Stimulated activated CD4-positive, alpha-beta T cell treated with anti-CD3 and anti-CD28 coated beads, Interleukin-4, amount 100 ng/mL, for 48 hours (primary cell): ENCODE measurements around the gene ADH6.
"Not testable (repeated sequence)": the region's sequence is repeated elsewhere in the genome, so short reads cannot be mapped to it uniquely, and the experiment has no call there.

Experiments
- DNase-seq, 2 donors: peaks; one replicate each; pipeline ENCODE4 v3.0.0-alpha.2; 2020; ENCODE audit warnings: low read depth in 2 of 2

Gene ADH6

DNA sequence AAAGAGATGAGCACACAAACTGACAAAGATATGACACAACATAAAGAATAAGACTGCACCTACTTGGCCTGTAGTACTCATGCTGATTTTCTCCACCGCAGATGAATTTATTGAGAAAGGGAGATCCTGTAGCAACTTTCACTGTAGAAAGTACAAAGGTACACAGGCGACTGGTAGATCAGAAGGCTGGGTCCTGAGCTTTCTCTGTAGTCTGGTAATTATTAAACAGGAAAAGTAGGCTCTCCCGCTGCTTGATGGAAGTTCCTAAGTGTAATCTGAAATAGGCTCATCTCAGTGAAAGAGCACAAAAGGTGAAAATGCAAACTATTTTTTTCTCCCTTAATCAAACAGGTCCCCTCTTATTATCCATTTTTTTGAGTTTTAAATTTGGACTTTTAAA lies at the start of gene ADH6:
Gene ADH6, minus strand, starts transcription at position 175 of the 400 bp plus-strand sequence. Its CDS starts 94 bp downstream, at position 81.
- no peak for DNase-seq

DNA sequence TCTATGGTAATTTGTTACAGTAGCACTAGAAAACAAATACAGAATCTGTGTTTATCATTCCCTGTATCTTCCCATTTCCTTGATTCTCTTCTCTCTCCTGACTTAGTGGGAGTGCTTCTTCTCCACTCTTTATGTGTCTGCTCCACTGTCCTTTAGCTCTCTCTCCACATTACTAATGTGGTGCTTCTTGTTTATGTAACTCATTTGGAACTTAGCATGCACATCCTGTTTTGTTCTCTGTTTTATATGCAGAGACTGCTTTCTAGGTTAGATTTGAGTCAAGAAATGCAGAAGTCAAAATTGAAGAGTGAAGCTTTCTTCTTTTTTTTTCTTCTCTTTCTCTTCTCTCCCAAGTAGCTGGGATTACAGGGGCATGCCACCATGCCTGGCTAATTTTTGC lies 45.9 kb upstream of the ADH6 start:
- no peak for DNase-seq

DNA sequence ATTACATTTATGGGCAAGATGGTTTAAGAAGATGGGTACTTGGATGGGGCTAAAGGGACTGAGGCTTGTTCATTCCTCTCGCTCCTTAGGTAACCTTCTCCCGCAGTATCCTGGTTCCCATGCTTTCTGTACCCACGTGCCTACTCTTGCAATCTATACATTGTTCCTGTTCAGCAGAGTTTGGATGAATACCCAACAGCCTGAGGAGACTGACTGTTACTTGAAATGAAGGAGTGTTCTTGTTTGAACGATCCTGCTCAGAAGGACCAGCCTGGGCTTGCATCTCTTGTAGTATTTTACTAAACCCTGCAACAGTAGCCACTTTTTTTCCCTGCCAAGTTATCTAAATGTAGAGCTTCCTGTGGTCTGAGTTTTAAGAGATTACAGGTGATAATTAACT lies 33.7 kb upstream of the ADH6 start:
- DNase-seq: no peak

DNA sequence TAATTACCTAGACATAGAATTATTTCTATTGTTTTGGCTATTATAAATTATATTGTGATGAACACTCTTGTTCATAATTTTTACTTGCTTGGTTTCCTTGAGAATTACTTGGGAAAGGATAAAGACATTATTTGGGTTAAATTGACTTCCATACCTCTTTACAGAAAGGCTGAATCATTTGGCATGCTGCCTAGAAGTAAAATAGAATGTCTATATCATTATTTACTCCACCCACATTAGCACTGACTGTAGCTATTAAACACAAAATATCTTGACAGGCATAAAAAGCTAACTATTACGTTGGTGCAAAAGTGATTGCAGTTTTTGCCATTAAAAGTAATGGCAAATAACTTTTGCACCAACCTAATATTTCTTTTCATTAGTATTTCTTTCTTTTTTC lies 29.7 kb upstream of the ADH6 start:
- DNase-seq: no peak

DNA sequence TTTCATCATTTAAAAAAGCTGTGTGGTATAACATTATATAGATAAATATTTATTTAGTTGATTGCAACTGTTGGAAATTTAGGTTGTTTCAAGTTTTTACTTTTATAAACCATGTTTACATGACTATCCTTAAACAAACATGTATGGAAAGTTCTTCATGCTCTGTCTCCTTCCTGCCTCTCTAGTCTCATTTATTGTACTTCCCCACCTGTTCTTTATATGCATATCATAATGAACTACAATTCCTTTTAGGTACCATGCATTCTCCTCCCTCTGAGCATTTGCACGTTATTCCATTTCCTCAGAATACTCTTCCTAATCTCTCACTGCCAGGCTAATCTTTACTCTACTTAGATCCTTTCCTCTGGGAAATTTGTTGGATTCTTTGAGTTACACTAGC lies 16.9 kb upstream of the ADH6 start:
- DNase-seq: no peak

DNA sequence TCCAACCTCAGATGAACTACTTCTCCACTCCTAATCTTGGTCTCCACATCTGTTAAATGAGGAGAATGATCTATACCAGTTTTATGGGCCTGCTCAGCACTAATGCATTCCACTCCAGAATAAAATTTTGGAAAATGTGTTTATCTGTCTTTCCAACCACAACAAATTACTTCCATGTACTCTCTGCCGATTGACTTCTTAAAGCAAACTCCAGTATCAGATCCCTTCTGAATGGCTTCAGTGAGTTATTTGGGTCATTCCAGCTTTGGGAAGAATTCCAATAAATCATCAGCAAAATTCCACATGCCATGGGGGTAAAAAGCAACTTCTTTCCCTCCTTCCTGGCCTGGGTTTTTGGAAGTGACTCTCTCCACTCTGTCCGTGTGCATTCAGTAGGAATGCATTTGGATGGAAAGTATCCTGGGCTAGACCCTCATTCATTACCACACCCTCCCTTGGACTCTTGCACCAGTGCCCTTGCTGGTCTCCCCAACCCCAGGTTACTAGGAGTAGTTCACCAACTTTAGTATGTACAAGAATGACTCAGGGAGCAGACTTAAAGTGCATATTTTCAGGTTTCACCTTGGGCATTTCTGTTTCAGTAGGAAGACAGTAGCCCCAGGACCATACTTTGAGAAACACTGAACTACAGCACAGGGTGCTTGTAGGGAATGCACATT lies 15.4 kb upstream of the ADH6 start:
- DNase-seq: no peak

DNA sequence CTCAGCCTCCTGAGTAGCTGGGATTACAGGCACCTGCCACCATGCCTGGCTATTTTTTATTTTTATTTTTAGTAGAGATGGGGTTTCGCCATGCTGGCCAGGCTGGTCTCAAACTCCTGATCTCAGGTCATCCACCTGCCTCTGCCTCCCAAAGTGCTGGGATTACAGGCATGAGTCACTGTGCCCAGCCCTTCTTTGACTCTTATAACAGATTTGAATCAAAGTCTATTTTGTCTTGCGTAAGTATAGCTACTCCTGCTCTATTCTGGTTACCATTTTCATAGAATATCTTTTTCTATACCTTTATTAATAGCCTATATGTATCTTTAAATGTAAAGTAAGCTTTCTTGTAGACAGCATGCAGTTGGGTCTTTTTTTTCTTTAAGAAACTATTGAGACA lies 14.4 kb upstream of the ADH6 start:
- DNase-seq: not testable (repeated sequence)

DNA sequence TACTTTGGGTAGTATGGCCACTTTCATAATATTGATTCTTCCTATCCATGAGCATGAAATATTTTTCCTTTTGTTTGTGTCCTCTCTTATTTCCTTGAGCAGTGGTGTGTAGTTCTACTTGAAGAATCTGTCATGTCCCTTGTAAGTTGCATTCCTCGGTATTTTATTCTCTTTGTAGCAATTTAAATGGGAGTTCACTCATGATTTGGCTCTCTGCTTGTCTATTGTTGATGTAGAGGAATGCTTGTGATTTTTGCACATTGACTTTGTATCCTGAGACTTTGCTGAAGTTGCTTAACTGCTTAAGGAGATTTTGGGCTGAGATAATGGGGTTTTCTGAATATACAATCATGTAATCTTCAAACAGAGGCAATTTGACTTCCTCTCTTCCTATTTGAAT lies 9.7 kb upstream of the ADH6 start:
- not testable (repeated sequence) for DNase-seq

DNA sequence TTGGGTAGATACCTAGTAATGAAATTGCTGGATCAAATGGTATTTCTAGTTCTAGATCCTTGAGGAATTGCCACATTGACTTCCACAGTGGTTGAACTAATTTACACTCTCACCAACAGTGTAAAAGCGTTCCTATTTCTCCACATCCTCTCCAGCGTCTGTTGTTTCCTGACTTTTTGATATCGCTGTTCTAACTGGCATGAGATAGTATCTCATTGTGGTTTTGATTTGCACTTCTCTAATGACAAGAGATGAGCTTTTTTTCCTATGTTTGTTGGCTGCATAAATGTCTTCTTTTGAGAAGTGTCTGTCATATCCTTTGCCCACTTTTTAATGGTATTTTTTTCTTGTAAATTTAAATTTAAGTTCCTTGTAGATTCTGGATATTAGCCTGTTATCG lies 8.6 kb upstream of the ADH6 start:
- not testable (repeated sequence) for DNase-seq

DNA sequence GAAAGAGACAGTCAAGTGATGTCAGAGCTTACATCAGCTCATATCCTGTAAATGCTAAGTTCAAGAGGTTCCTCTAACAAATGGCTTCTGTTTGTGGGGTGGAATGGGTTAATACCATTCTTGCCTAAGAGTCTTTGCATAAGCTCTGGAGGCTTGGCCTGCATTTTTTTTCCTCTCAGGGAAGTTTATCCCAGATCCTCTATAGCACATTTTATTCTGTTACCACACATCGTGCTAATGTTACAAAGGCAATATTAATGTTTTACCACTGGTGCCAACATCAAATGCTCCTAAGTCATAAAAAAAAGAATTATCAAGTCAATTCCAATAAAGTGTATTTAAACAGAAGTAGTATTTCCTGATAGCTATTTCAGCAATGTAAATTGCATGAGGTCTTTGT lies 2.9 kb upstream of the ADH6 start:
- no peak for DNase-seq

DNA sequence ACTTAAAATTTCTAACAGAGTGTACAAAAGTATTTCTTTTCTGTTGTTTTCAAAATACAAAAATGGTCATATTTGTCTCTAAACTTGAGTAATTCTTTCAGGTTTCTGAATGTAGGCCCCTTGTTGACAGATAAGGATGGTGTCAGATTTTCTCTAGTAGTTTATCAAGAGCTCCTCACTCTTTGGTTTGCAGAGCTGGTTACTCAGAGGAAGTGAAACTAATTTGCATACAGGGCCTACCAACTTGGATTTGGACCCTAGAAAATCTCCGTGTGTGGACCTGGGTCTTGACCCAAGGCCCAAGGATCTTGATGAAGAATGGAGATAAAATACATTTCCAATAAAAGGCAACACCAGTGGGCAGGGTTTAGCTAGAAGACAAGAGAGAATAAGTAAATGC lies 433 bp upstream of the ADH6 start:
- no peak for DNase-seq

DNA sequence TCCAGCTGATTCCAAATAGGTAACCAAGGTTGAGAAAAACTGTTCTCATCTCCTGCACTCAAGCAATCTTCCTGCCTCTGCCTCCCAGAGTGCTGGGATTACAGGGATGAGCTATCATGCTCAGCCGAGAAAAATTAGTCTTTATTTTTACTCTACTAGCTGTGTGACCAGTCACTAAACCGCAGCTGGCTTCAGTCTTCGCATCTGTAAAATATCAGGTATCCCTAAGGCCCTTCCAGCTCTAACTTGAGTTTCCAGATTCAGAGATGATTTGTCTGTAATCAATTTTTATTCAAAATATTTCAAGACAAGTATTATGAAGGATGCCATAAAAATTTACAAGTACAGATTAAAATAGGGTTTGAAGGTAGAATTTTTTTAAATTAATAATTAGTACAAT lies 3.5 kb downstream of the ADH6 start:
- no peak for DNase-seq

DNA sequence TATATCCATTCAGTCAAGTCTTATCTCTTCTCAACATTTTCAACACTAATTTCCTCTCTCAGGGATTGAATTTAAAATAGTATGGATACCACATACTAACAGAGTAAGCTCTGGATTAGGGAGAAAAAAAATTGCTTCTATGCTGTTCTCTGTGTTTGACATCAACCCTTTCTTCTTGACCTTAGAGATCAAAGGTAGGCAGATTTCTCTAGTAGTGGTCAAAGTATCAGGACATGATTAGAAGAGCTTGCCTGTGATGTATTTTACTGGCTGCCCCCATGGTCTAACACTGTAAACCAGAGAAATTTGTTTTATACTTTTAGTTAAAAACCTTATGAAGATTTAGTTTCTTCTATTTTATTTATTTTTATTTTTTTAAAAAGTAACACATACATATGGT lies 8.3 kb downstream of the ADH6 start:
- DNase-seq: no peak

DNA sequence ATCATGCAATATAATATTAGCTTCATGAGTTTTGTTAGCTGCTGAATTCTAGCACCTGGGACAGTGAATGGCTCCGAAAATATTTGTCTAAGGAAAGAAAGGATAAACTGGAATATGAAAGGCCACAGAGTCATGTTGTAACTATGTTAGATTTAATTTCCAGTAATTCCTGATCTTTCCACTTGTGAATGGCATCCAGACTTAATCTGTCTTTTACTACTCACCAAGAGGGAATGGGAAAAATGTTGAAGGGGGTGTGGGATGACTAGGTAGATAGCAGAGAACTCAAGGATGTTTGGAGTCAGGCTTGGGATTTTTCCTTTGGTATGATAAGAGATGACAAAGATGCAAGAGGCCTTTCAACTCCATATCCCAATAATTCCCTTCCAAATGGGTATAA lies 9.4 kb downstream of the ADH6 start:
- no peak for DNase-seq

DNA sequence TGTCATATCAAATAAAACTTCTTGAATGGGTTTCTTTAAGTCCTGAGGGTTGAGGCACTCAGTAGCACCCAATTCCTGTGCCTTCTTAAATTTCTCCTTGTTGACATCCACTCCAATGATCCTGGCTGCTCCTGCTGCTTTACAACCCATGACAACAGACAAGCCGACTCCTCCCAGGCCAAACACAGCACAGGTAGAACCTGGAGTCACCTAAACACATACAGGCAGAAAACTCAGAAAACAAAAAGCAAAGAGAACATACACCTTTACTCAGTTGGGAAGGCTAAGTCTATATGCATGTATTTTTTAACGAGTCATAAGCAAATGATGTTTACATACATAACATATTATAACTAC lies 10.3 kb downstream of the ADH6 start:
- DNase-seq: no peak

DNA sequence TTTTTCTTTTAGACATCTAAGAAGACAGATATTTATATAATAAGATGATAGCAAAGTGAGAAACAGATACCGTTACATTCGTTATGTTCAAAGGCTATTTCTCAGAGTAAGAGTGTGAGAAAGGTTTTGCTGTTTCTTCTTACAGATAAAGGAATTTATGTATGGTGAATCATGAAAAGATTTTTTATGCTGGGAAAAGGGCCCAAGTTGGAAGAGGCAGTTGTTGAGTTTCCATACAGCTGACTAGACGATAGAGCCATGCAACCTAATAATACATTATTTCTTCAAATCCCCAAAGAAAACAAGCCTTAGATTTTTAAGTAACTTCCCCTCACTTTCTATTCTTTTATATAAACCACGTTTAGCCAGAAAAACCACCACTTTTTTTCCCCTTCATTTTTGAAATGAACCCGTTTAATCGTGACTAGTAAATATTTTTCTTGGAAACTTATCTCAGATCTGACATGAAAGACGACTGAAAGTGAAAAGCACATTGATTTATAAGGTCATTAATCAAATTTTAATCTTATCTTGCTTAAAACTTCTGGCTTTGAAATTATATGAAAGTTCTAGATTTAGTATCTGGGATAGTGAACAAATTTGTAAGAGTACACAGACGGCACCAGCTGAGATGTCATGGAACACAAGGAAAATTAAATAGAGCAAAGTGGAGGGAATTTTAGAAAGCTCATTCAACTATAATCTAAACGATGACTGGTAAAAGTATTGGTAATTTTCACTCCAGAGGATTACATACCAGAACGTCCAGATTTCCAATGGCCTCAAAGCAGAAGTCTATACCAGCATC lies 10.9 kb downstream of the ADH6 start:
- DNase-seq: no peak

DNA sequence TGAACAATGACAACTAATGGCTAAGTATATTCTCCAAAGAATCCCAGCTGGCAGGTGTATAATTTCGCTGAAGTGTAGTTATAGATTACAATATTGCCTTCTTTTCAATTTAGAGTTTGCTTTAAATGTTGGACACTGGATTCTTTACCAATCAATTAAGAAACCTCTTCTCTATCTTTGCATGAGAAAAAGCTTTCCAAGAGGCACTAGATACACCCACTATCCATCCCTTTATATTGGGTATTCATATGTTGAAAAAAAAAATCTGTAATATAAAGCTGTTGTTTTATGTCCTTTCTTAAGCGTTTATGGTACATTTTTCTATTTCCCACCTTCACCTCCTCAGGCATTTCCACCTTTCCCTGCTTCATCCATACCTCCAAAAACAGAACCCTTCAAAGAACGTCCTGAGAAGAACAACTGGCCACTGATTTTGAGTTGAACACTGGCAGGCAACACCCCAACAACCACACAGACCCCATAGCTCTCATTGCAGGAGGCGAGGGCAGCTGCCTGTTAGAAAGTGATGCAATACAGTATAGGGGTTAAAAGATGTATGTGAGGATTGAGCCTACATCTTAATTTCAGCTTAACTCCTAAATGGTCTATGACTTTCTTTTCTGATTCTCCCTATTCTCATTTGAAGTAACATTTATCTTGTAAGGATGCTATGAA lies 11.8 kb downstream of the ADH6 start:
- DNase-seq: no peak

DNA sequence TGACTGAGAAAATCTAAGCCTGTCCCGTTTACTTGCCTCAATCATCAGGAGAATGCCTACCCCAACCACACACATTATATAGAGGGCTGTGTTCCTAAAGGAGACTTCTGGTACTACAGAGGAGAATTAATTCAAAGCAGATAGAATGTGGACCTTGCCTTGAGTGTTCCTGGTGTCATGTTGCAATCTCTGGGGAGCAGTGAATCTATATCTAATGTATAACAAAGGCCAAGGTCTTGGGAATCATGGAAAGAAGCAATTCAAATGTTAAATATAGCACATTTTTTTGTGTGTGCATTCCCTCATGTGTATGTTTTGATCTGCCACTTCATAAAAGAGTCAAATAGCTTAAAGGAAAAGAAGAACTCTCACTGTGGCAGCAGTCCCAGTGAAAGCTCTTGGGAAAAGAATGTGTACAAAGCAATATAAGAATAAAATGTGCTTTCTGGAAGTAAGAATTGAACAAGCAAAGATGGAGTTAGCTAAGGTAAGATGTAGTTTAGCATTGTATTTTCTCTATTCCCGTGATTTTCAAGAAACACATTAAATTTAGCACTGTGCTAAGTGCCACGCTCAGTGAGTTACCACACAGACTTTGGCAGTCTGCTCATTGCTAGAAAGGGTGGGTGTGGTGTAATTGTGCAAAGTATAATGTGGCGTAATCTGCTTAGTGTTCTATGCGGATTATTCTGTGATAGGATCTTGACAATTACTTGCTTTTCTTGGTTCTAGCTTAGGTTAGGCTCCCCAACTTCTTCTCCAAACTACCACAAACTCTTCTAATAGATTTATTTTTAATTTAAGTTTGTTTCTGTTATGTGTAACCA lies 13.7 kb downstream of the ADH6 start:
- no peak for DNase-seq

DNA sequence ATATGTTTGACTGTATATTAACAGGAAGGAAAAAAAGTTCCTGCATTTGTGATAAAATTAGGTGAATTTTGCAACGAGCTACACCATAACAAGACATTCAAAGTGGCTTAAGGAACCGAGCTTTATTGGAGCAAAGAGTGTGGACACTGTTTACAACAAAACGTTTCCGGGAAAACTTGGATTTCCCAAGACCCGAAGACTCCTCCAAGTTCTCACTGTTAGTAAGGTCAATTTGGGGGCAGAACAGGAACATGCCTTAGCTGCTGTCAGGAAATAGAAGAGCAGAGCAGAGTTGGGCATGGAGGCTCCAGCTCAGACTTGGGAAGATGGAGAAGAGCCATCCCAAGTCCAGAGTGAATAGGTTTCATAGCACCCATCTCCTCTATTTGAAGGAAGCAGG lies 16.5 kb downstream of the ADH6 start:
- no peak for DNase-seq

DNA sequence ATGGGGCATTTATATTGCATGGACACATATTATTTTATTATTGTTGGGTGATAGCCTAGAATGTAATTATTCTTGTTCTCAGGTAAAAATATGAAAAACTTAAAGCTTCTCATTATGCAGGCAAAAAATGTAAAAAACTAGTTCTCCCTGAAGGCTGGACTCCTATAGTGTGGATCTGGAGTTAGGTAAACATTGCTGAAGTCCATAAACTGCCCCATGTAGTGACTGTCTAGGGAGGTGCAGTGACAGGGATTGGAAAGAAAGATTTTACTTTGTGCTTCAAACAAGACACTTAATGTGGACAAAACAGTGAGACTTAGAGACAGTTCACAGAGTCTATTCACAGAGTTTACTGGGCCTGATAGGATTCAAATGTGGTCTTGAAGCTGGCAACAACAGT lies 17.0 kb downstream of the ADH6 start:
- no peak for DNase-seq

DNA sequence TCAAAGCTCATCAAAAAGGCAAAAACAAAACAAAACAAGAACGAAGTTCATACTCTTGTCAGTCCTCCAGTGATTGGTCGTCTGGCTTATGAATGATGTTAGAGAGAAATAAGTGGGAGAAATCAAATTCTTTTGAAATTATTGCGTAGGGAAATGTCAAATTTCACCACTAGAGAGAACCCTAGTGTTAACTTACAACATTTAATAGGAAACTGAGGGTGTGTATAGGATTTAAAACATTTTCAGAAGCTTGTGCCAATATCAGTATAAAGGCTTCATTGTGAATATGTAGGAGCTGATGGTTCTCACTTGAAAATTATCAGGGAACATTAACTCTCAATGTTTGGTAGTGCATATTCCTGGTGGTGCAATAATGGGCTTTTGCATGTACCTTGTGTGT lies 17.4 kb downstream of the ADH6 start:
- no peak for DNase-seq

DNA sequence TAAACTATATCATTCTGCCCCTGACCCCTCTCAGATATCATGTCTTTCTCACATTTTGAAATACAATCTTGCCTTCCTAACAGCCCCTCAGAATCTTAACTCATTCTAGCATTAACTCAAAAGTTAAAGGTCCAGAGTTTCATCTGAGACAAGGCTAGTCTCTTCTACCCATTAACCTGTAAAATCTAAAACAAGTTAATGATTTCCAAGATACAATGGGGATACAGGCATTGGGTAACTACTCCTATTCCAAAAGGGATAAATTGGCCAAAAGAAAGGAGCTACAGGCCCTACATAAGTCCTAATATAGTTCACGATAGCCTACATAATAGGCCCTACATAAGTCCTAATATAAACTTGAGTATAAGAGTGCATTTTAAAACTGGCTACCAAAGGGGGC lies 18.9 kb downstream of the ADH6 start:
- no peak for DNase-seq
